SU-DHL-6 (cell line): Measurements from ENCODE around the gene ARMH3.

Experiments used
- H2AFZ ChIP-seq: fragments of 200-600 bp; sonication (generic); 2 replicates; pipeline ENCODE4 v1.6.1; 2014; ENCODE audit warnings: low read depth, mild to moderate bottlenecking, moderate library complexity, mixed read lengths, antibody characterized with exemption, low read length; ENCODE audit not compliant: severe bottlenecking
- H3F3A ChIP-seq: fragments of 200-600 bp; shearing (Covaris generic); 2 replicates; pipeline ENCODE4 v1.6.0; 2016; ENCODE audit warnings: antibody characterized with exemption, mild to moderate bottlenecking; ENCODE audit not compliant: insufficient read depth
- H3K27ac ChIP-seq: fragments of 200-600 bp; sonication (generic); 2 replicates; pipeline ENCODE4 v1.5.1; 2016; ENCODE audit warnings: low read depth, mild to moderate bottlenecking, low read length, moderate library complexity, mixed read lengths
- H3K27me3 ChIP-seq: fragments of 200-600 bp; sonication (generic), shearing (Covaris generic); 2 replicates; pipeline ENCODE4 v1.6.0; 2014; ENCODE audit warnings: mild to moderate bottlenecking, low read length
- H3K36me3 ChIP-seq: fragments of 200-600 bp; sonication (generic); 2 replicates; pipeline ENCODE4 v1.6.1; 2014; ENCODE audit warnings: mild to moderate bottlenecking, low read length, mixed read lengths
- H3K4me2 ChIP-seq: fragments of 300-600, 200-600 bp; shearing (Covaris generic), sonication (generic); 2 replicates; pipeline ENCODE4 v1.6.0; 2014; ENCODE audit warnings: low read length, low read depth, mild to moderate bottlenecking; ENCODE audit not compliant: poor library complexity, severe bottlenecking
- H3K4me3 ChIP-seq: fragments of 200-600 bp; sonication (generic); 2 replicates; pipeline ENCODE4 v1.5.1; 2014; ENCODE audit warnings: antibody characterized with exemption, low read length, mild to moderate bottlenecking, mixed read lengths; ENCODE audit not compliant: insufficient read depth, poor library complexity, severe bottlenecking
- H3K79me2 ChIP-seq: fragments of 200-600 bp; sonication (generic); 2 replicates; pipeline ENCODE4 v1.6.1; 2014; ENCODE audit warnings: mild to moderate bottlenecking, low read length, moderate library complexity; ENCODE audit not compliant: insufficient read depth
- H3K9ac ChIP-seq: fragments of 200-600 bp; sonication (generic); 2 replicates; pipeline ENCODE4 v1.7.0; 2014; ENCODE audit warnings: mild to moderate bottlenecking, low read length
- H3K9me2 ChIP-seq: fragments of 200-600 bp; sonication (generic); replicated peaks from 2 replicates; pipeline ENCODE4 v1.6.1; 2014; ENCODE audit warnings: low read length; ENCODE audit not compliant: insufficient read depth
- H3K9me3 ChIP-seq: fragments of 200-600 bp; sonication (generic); 2 replicates; pipeline ENCODE4 v1.6.1; 2014; ENCODE audit warnings: low read length, mixed read lengths; ENCODE audit not compliant: insufficient read depth
- H4K20me1 ChIP-seq: fragments of 200-600 bp; sonication (generic); 2 replicates; pipeline ENCODE4 v1.6.1; 2014; ENCODE audit warnings: low read depth, mild to moderate bottlenecking, antibody characterized with exemption, low read length, moderate library complexity, mixed read lengths
- CTCF ChIP-seq: fragments of 200-600 bp; sonication (generic); IDR thresholded peaks from one replicate; pipeline ENCODE4 v1.5.1; 2017; ENCODE audit warnings: antibody characterized with exemption, mild to moderate bottlenecking, low read length, moderate library complexity; ENCODE audit not compliant: insufficient read depth, poor library complexity, severe bottlenecking
- EZH2phosphoT487 ChIP-seq: fragments of 200-600 bp; sonication (generic), shearing (Covaris generic); conservative IDR thresholded peaks from 2 replicates; pipeline ENCODE4 v1.6.1; 2018; ENCODE audit warnings: mild to moderate bottlenecking, antibody characterized with exemption, low read length, moderate library complexity, mixed read lengths

The ARMH3 gene

GRCh38 chr10:102033787-102034186, 22.2 kb downstream of the ARMH3 start:
- Histone ChIP-seq H3K9me2 (no peaks in the 10 kb centered on the region), H4K20me1 (no peaks in the 10 kb centered on the region), H2AFZ (no peak overlapping the region), H3K9me3 (no peaks in the 10 kb centered on the region), H3K36me3 (peaks cover 3% of the 10 kb centered on the region; the same call in 1 of the 2 replicates), H3F3A (no peaks in the 10 kb centered on the region), H3K27me3 (no peaks in the 10 kb centered on the region), H3K4me3 (no peak overlapping the region), H3K27ac (no peak overlapping the region), H3K79me2 (no peaks in the 10 kb centered on the region), H3K9ac (no peak overlapping the region), H3K4me2 (no peak overlapping the region)
- TF ChIP-seq EZH2phosphoT487 (no peak), CTCF (no peak)

- H3K36me3 ChIP-seq = peaks cover 12% of the 10 kb centered on the region; the same call in 1 of the 2 replicates
- TF ChIP-seq CTCF = no peak
- TF ChIP-seq EZH2phosphoT487 = no peak
Observed at GRCh38 chr10:102027261-102027660, 28.7 kb downstream of the ARMH3 start.

GRCh38 chr10:102024799-102025198, 31.2 kb downstream of the ARMH3 start:
- no peak overlapping the region for H3K27ac ChIP-seq
- H3K4me3 ChIP-seq = no peak overlapping the region
- H3K79me2 ChIP-seq = no peaks in the 10 kb centered on the region
- no peaks in the 10 kb centered on the region for H3K9me3 ChIP-seq
- H3K4me2 ChIP-seq = no peak overlapping the region
- no peaks in the 10 kb centered on the region for H3K9me2 ChIP-seq
- no peak overlapping the region for H2AFZ ChIP-seq
- H3F3A ChIP-seq = no peaks in the 10 kb centered on the region
- TF ChIP-seq EZH2phosphoT487 (no peak), CTCF (no peak)
- H3K36me3 ChIP-seq = peaks cover 17% of the 10 kb centered on the region; the same call in 1 of the 2 replicates
- no peaks in the 10 kb centered on the region for H4K20me1 ChIP-seq
- H3K27me3 ChIP-seq = no peaks in the 10 kb centered on the region
- no peak overlapping the region for H3K9ac ChIP-seq

More at GRCh38 chr10:102027261-102027660, 28.7 kb downstream of the ARMH3 start:
- H3K27me3 ChIP-seq = no peaks in the 10 kb centered on the region
- no peaks in the 10 kb centered on the region for H3K79me2 ChIP-seq
- no peaks in the 10 kb centered on the region for H3K9me2 ChIP-seq
- no peak overlapping the region for H2AFZ ChIP-seq
- no peaks in the 10 kb centered on the region for H3K9me3 ChIP-seq
- no peak overlapping the region for H3K27ac ChIP-seq
- H3K4me3 ChIP-seq = no peak overlapping the region
- no peak overlapping the region for H3K9ac ChIP-seq
- H4K20me1 ChIP-seq = no peaks in the 10 kb centered on the region
- no peaks in the 10 kb centered on the region for H3F3A ChIP-seq
- no peak overlapping the region for H3K4me2 ChIP-seq
